ENCODE measurements around the gene SMU1.
"Not testable (repeated sequence)": the region's sequence is repeated elsewhere in the genome, so short reads cannot be mapped to it uniquely, and the experiment has no call there.

SMU1 gene

GRCh38 chr9:33104401-33104800 is 27.9 kb upstream of the SMU1 start:
- DNase-seq, result peak; percentile 34

- DNase-seq, result peak; percentile 97
These were observed 27.2 kb upstream of the SMU1 start for GRCh38 chr9:33103501-33104281.

GRCh38 chr9:33102551-33103210 is 26.2 kb upstream of the SMU1 start:
- DNase-seq, result no peak

GRCh38 chr9:33101104-33101951 is 24.9 kb upstream of the SMU1 start:
- DNase-seq, result no peak

GRCh38 chr9:33099754-33100153 is 23.3 kb upstream of the SMU1 start:
- no peak for DNase-seq

- no peak for DNase-seq
These were observed 20.7 kb upstream of the SMU1 start for GRCh38 chr9:33097192-33097591.

GRCh38 chr9:33092634-33093033 is 16.2 kb upstream of the SMU1 start:
- no peak for DNase-seq

- DNase-seq, result not testable (repeated sequence)
These were observed 9.2 kb upstream of the SMU1 start for GRCh38 chr9:33085672-33086071.

GRCh38 chr9:33082538-33083326 is 6.3 kb upstream of the SMU1 start:
- no peak for DNase-seq

- DNase-seq, result no peak
These were observed 5.7 kb upstream of the SMU1 start for GRCh38 chr9:33082128-33082527.

- peak; percentile 92 for DNase-seq
These were observed 4.8 kb upstream of the SMU1 start for GRCh38 chr9:33081128-33081851.

GRCh38 chr9:33080534-33080933 is 4.1 kb upstream of the SMU1 start:
- no peak for DNase-seq

- no peak for DNase-seq
These were observed 7.5 kb downstream of the SMU1 start for GRCh38 chr9:33068991-33069390.

- DNase-seq, result no peak
These were observed 11.1 kb downstream of the SMU1 start for GRCh38 chr9:33065157-33066076.

- no peak for DNase-seq
These were observed 25.3 kb downstream of the SMU1 start for GRCh38 chr9:33051144-33051543.

GRCh38 chr9:33049680-33050361 is 26.7 kb downstream of the SMU1 start:
- DNase-seq, result no peak

- DNase-seq, result no peak
These were observed 28.4 kb downstream of the SMU1 start for GRCh38 chr9:33048054-33048465.

- DNase-seq, result no peak
These were observed 30.4 kb downstream of the SMU1 start for GRCh38 chr9:33046061-33046460.

GRCh38 chr9:33044677-33045282 is 31.7 kb downstream of the SMU1 start:
- DNase-seq, result peak; percentile 76

GRCh38 chr9:33044162-33044673 is 32.3 kb downstream of the SMU1 start:
- peak; percentile 92 for DNase-seq

Data from NCI-H146 (cell line).